Tibial nerve (tissue), 4 donors: ENCODE data around the gene ERP27. TPM values are rescaled to one million over a fixed set of nuclear protein-coding genes. Genes with fewer than 3 reads are reported as not detected.

Experiments used
- DNase-seq, 2 donors: peaks; one replicate each; pipeline ENCODE4 v3.0.0-alpha.2; 2019; ENCODE audit warnings: low spot score in 2 of 2
- H3K27ac ChIP-seq, 4 donors: fragments of 200-600 bp; sonication (generic) in 3 of 4; one replicate each; pipeline ENCODE4 v1.5.1; 2017 to 2019; ENCODE audit warnings: mild to moderate bottlenecking in 1 of 4
- H3K27me3 ChIP-seq, 2 donors: fragments of 200-600 bp; sonication (generic) in 1 of 2; one replicate each; pipeline versions ENCODE4 v1.5.1 to v1.6.0; 2017 to 2019
- H3K36me3 ChIP-seq, 3 donors: fragments of 200-600 bp; sonication (generic); one replicate each; pipeline ENCODE4 v1.5.1; 2018 to 2019
- H3K4me1 ChIP-seq, 4 donors: fragments of 200-600 bp; sonication (generic) in 3 of 4; one replicate each; pipeline ENCODE4 v1.5.1; 2017 to 2019
- H3K4me3 ChIP-seq, 4 donors: fragments of 200-600 bp; sonication (generic) in 3 of 4; one replicate each; pipeline ENCODE4 v1.5.1; 2017 to 2019; ENCODE audit warnings: mild to moderate bottlenecking in 1 of 4, moderate library complexity in 1 of 4
- H3K9me3 ChIP-seq, 4 donors: fragments of 200-600 bp; sonication (generic) in 3 of 4; one replicate each; pipeline ENCODE4 v1.5.1; 2017 to 2019
- CTCF ChIP-seq, 5 experiments: fragments of 200-600 bp in 3 of 5; fragments of 450-650 bp in 2 of 5; sonication (generic) in 3 of 5; IDR thresholded peaks; one replicate each; pipeline ENCODE4 v1.5.1; 2016 to 2019; ENCODE audit warnings: antibody characterized with exemption in 5 of 5, mild to moderate bottlenecking in 3 of 5, moderate library complexity in 2 of 5
- EP300 ChIP-seq, 2 donors: sonication (generic); formaldehyde crosslinking; IDR thresholded peaks; one replicate each; pipeline ENCODE4 v1.6.1; 2017; ENCODE audit warnings: antibody characterized with exemption in 2 of 2, mild to moderate bottlenecking in 1 of 2
- POLR2A ChIP-seq, 2 donors: fragments of 450-650 bp; IDR thresholded peaks; one replicate each; pipeline ENCODE4 v1.6.1; 2017; ENCODE audit warnings: antibody characterized with exemption in 2 of 2, mild to moderate bottlenecking in 2 of 2, moderate library complexity in 2 of 2
- WGBS, 2 donors: methylation state at CpG; one replicate each; pipeline ENCODE4 v1.1.5; 2018; 5-methylcytosine and 5-hydroxymethylcytosine counted together
- total RNA-seq, 4 donors: library from RNA; depleted of rRNA; stranded (reverse); fragments of >200 nt; gene quantifications; one replicate each; pipeline ENCODE4 v1.1.0, GENCODE V29; 2016

The ERP27 gene
- total RNA-seq, 4 donors from 2014 or later, result not detected

- Histone ChIP-seq H3K4me1 (peaks cover 0 to 9% (median 0%) of the 10 kb centered on the region in 4 donors), H3K36me3 (no peaks in the 10 kb centered on the region), H3K27me3 (no peaks in the 10 kb centered on the region), H3K9me3 (no peaks in the 10 kb centered on the region), H3K27ac (no peak overlapping the region), H3K4me3 (no peak overlapping the region)
- DNase-seq, result no peak
- TF ChIP-seq CTCF (IDR thresholded peaks at IDR 0.05) (no peak), EP300 (IDR thresholded peaks at IDR 0.05) (no peak), POLR2A (IDR thresholded peaks at IDR 0.05) (no peak)
- WGBS, 2 donors, result 89 to 94% methylated on average over 3 of the region's 3 CpGs
Measured at GRCh38 chr12:14974633-14975032, 36.3 kb upstream of the ERP27 start.

DNA sequence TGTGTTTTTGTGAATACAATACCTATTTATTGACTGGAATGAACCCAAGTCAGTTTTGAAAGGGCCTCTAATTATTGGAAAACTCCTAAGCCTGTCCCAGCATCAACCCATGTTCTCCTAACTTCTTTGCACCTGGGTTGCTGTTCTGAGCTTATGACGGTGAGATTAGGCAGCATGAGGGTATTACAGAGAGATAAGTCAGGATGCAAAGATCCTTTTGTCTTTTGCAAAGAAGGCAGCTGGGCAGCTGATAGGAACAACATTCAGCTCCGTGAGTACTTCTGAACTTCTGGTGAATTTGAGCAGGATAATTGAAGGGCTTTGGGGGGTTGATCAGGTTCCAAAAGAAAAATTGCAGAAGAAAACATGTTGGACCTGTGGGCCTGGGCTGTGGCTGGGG is 34.5 kb upstream of the ERP27 start, which contains the start of gene PDE6H:
PDE6H (plus strand) TSS at position 227 of the 400 bp plus-strand sequence. CDS start 4,971 bp downstream, outside the sequence.
- H3K36me3 ChIP-seq, result no peaks in the 10 kb centered on the region
- H3K27me3 ChIP-seq, result no peaks in the 10 kb centered on the region
- no peak for DNase-seq
- H3K27ac ChIP-seq, result no peak within 1 kb of the TSS
- no peaks in the 10 kb centered on the region for H3K9me3 ChIP-seq
- WGBS, 2 donors, result 79% methylated on average over 2 of the region's 2 CpGs
- H3K4me1 ChIP-seq, result peaks cover 0 to 9% (median 0%) of the 10 kb centered on the region in 4 donors
- TF ChIP-seq CTCF (IDR thresholded peaks at IDR 0.05) (no peak), POLR2A (IDR thresholded peaks at IDR 0.05) (no peak), EP300 (IDR thresholded peaks at IDR 0.05) (no peak)
- no peak within 1 kb of the TSS for H3K4me3 ChIP-seq

- 57 to 71% methylated on average over 4 of the region's 4 CpGs for WGBS, 2 donors
- Histone ChIP-seq H3K4me3 (no peak overlapping the region), H3K9me3 (no peaks in the 10 kb centered on the region), H3K27me3 (no peaks in the 10 kb centered on the region), H3K4me1 (peaks cover 0 to 9% (median 0%) of the 10 kb centered on the region in 4 donors), H3K27ac (no peak overlapping the region), H3K36me3 (no peaks in the 10 kb centered on the region)
- no peak for DNase-seq
- TF ChIP-seq CTCF (IDR thresholded peaks at IDR 0.05) (no peak), EP300 (IDR thresholded peaks at IDR 0.05) (no peak), POLR2A (IDR thresholded peaks at IDR 0.05) (no peak)
Measured at GRCh38 chr12:14970473-14970872, 32.1 kb upstream of the ERP27 start.

GRCh38 chr12:14968478-14968877 is 30.1 kb upstream of the ERP27 start:
- H3K9me3 ChIP-seq, result no peaks in the 10 kb centered on the region
- H3K4me3 ChIP-seq, result no peak overlapping the region
- no peaks in the 10 kb centered on the region for H3K36me3 ChIP-seq
- no peak overlapping the region for H3K27ac ChIP-seq
- DNase-seq, result no peak
- H3K4me1 ChIP-seq, result peaks cover 0 to 6% (median 0%) of the 10 kb centered on the region in 4 donors
- TF ChIP-seq EP300 (IDR thresholded peaks at IDR 0.05) (no peak), POLR2A (IDR thresholded peaks at IDR 0.05) (no peak), CTCF (IDR thresholded peaks at IDR 0.05) (no peak)
- no peaks in the 10 kb centered on the region for H3K27me3 ChIP-seq
- 53 to 54% methylated on average over 3 of the region's 3 CpGs for WGBS, 2 donors

DNA sequence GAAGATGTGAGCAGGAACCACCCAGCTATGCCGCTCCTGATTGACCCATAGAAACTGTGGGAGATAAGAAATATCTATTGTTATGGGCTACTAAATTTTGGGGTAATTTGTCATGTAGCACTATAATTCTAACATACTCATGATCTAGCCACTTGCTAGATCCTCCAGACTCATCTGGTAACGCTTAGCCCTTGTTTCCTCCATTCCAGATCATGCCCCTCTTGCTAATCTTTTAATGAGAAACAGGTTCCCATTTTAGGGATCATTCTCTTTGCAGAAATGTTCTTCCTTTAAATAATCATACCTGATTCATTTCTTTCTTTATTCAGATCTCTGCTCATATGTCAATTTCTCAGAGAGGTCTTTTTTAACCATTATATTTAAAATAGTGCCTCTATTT is 26.9 kb upstream of the ERP27 start:
- DNase-seq, result no peak

More for the DNA sequence above, 26.9 kb upstream of the ERP27 start:
- WGBS, 2 donors, result 74 to 89% methylated on average over 2 of the region's 2 CpGs
- Histone ChIP-seq H3K27me3 (no peaks in the 10 kb centered on the region), H3K4me1 (peaks cover 0 to 3% (median 0%) of the 10 kb centered on the region in 4 donors), H3K36me3 (no peaks in the 10 kb centered on the region), H3K9me3 (no peaks in the 10 kb centered on the region), H3K27ac (no peak overlapping the region), H3K4me3 (no peak overlapping the region)
- TF ChIP-seq EP300 (IDR thresholded peaks at IDR 0.05), result no peak
- TF ChIP-seq CTCF (IDR thresholded peaks at IDR 0.05), result no peak
- TF ChIP-seq POLR2A (IDR thresholded peaks at IDR 0.05), result no peak
